ENCODE results near the gene TBC1D1. TPM values are rescaled to one million over a fixed set of nuclear protein-coding genes. Genes with fewer than 3 reads are reported as not detected.

Gene TBC1D1
- total and polyA plus RNA-seq, 2 donors (not counting 3 experiments of a cell fraction or from before 2014, with no cell fraction given) = 63.5 to 116 TPM

- H3K9ac ChIP-seq (replicated peaks; ENCODE audit: extremely low read depth, insufficient read depth, low read length) = no peak overlapping the region
- no peak overlapping the region for H3K4me2 ChIP-seq (ENCODE audit: insufficient read depth, low read length)
- TF ChIP-seq MYC (IDR thresholded peaks at IDR 0.05; ENCODE audit: low read depth, low read length) (no peak), JUN (IDR thresholded peaks at IDR 0.05; ENCODE audit: borderline replicate concordance, insufficient read depth, insufficient read length, low read depth) (no peak), FOS (IDR thresholded peaks at IDR 0.05; ENCODE audit: borderline replicate concordance, insufficient read depth, low read length) (no peak), GATA2 (IDR thresholded peaks at IDR 0.05; ENCODE audit: insufficient read depth, insufficient read length, low read depth, low read length) (no peak), POLR2AphosphoS5 (IDR thresholded peaks at IDR 0.05; ENCODE audit: insufficient read depth, low read depth, low read length) (no peak)
- H3K4me1 ChIP-seq (ENCODE audit: control insufficient read depth, extremely low read depth, insufficient read depth, low read length) = peaks cover 4% of the 10 kb centered on the region
- ChIA-PET CTCF (interaction anchor here (1.6 kb wide), 1 partner anchor 14 kb away, joined by 3 read pairs; no protein-coding TSS in a partner anchor), POLR2A (no interaction called here)
- no TSS peak for BruUV-seq (replicated peaks)
- no peak overlapping the region for H2AFZ ChIP-seq (ENCODE audit: low read depth, low read length)
- no peaks in the 10 kb centered on the region for H3K9me1 ChIP-seq (replicated peaks; ENCODE audit: control insufficient read depth, extremely low read depth, insufficient read depth, low read length)
- DNase-seq (ENCODE audit: low read depth, low spot score) = no peak
- no peak overlapping the region for H3K27ac ChIP-seq (ENCODE audit: insufficient read depth, low read depth, low read length)
- no peak overlapping the region for H3K4me3 ChIP-seq (replicated peaks in 1 of 3; ENCODE audit: insufficient read depth in 1 of 3, low read depth in 1 of 3, low read length in 3 of 3)
- H4K20me1 ChIP-seq (replicated peaks; ENCODE audit: control insufficient read depth, extremely low read depth, insufficient read depth, low read length) = no peaks in the 10 kb centered on the region
- H3K27me3 ChIP-seq (ENCODE audit: control insufficient read depth in 2 of 2, insufficient read depth in 2 of 2, low read length in 2 of 2) = peaks cover 3 to 5% of the 10 kb centered on the region in 2 experiments
- no peaks in the 10 kb centered on the region for H3K9me3 ChIP-seq (replicated peaks; ENCODE audit: control insufficient read depth, insufficient read depth, low read length)
- no peaks in the 10 kb centered on the region for H3K79me2 ChIP-seq (ENCODE audit: control insufficient read depth, insufficient read depth, low read length)
- dilution Hi-C loops (cut with MboI; ENCODE audit: extremely low pct_ligation_motif_present, low sequenced_read_pairs) = no loop called here
- no peak for FAIRE-seq
- intact Hi-C loops (cut with micrococcal nuclease) = no loop called here
- H3K36me3 ChIP-seq (ENCODE audit: control insufficient read depth in 2 of 2, extremely low read depth in 1 of 2, insufficient read depth in 2 of 2, low read length in 2 of 2) = no peaks in the 10 kb centered on the region
Observed at GRCh38 chr4:37905533-37906169, 14.8 kb downstream of the TBC1D1 start.

- TF ChIP-seq FOS (IDR thresholded peaks at IDR 0.05; ENCODE audit: borderline replicate concordance, insufficient read depth, low read length) = no peak
- TF ChIP-seq POLR2AphosphoS5 (IDR thresholded peaks at IDR 0.05; ENCODE audit: insufficient read depth, low read depth, low read length) = no peak
- no peak for TF ChIP-seq EZH2 (IDR thresholded peaks at IDR 0.05; ENCODE audit: borderline replicate concordance, low read depth, low read length, severe bottlenecking)
- TF ChIP-seq CTCF (IDR thresholded peaks at IDR 0.05; ENCODE audit: extremely low read depth in 1 of 2, insufficient read depth in 1 of 2, low read depth in 1 of 2, low read length in 2 of 2) = no peak
- TF ChIP-seq GATA2 (IDR thresholded peaks at IDR 0.05; ENCODE audit: insufficient read depth, insufficient read length, low read depth, low read length) = no peak
- no peak for TF ChIP-seq MYC (IDR thresholded peaks at IDR 0.05; ENCODE audit: low read depth, low read length)
- TF ChIP-seq POLR2A (IDR thresholded peaks at IDR 0.05; ENCODE audit: low read depth, low read length) = no peak
- TF ChIP-seq JUN (IDR thresholded peaks at IDR 0.05; ENCODE audit: borderline replicate concordance, insufficient read depth, insufficient read length, low read depth) = no peak
- no peak for TF ChIP-seq MAX (IDR thresholded peaks at IDR 0.05; ENCODE audit: insufficient read depth, insufficient read length)
- dilution Hi-C loops (cut with MboI; ENCODE audit: extremely low pct_ligation_motif_present, low sequenced_read_pairs) (no loop called here), intact Hi-C loops (cut with micrococcal nuclease) (no loop called here)
- ChIA-PET CTCF (no interaction called here), POLR2A (no interaction called here)
- H3K9me3 ChIP-seq (replicated peaks; ENCODE audit: control insufficient read depth, insufficient read depth, low read length) = no peaks in the 10 kb centered on the region
- no peaks in the 10 kb centered on the region for H3K79me2 ChIP-seq (ENCODE audit: control insufficient read depth, insufficient read depth, low read length)
- H3K9me1 ChIP-seq (replicated peaks; ENCODE audit: control insufficient read depth, extremely low read depth, insufficient read depth, low read length) = no peaks in the 10 kb centered on the region
- no peak overlapping the region for H3K4me2 ChIP-seq (ENCODE audit: insufficient read depth, low read length)
- no peaks in the 10 kb centered on the region for H4K20me1 ChIP-seq (replicated peaks; ENCODE audit: control insufficient read depth, extremely low read depth, insufficient read depth, low read length)
- peaks cover 4% of the 10 kb centered on the region for H3K4me1 ChIP-seq (ENCODE audit: control insufficient read depth, extremely low read depth, insufficient read depth, low read length)
- FAIRE-seq (no peak), DNase-seq (ENCODE audit: low read depth, low spot score) (no peak)
- H3K27me3 ChIP-seq (ENCODE audit: control insufficient read depth in 2 of 2, insufficient read depth in 2 of 2, low read length in 2 of 2) = peaks cover 4 to 11% of the 10 kb centered on the region in 2 experiments
- no peak overlapping the region for H2AFZ ChIP-seq (ENCODE audit: low read depth, low read length)
- no peak overlapping the region for H3K9ac ChIP-seq (replicated peaks; ENCODE audit: extremely low read depth, insufficient read depth, low read length)
- H3K4me3 ChIP-seq (replicated peaks in 1 of 3; ENCODE audit: insufficient read depth in 1 of 3, low read depth in 1 of 3, low read length in 3 of 3) = no peak overlapping the region
- no TSS peak for BruUV-seq (replicated peaks)
- H3K27ac ChIP-seq (ENCODE audit: insufficient read depth, low read depth, low read length) = no peak overlapping the region
- no peaks in the 10 kb centered on the region for H3K36me3 ChIP-seq (ENCODE audit: control insufficient read depth in 2 of 2, extremely low read depth in 1 of 2, insufficient read depth in 2 of 2, low read length in 2 of 2)
Observed at GRCh38 chr4:37908488-37909331, 17.8 kb downstream of the TBC1D1 start.

Measured in endothelial cell of umbilical vein (primary cell).